ENCODE measurements around the gene RAB32. TPM values are rescaled to one million over a fixed set of nuclear protein-coding genes. Genes with fewer than 3 reads are reported as not detected.
"Not testable (repeated sequence)": the region's sequence is repeated elsewhere in the genome, so short reads cannot be mapped to it uniquely, and the experiment has no call there.

The RAB32 gene
- total and polyA plus RNA-seq, 8 donors, result 3.5 to 19.0 (median 5.2) TPM

DNA sequence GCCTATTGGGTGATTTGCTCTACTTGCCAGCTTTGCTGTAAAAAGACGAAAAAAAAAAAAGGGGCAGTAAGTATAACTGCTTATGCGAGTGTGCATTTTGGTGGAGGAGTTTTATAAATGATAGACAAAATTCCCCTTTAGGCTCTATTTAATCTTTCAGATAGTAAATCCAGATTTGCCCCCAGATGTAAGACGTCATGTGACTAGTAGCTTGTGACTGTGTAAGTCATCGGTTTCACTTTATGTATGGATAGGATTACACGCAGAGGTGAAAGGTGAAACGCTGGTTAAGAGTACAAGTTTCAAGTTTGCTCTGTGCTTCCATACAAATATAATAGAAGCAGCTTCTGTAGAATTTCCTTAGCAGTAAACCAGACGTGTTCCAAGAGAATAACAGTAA is 7.9 kb downstream of the RAB32 start:
- TF ChIP-seq, protein P1, sequence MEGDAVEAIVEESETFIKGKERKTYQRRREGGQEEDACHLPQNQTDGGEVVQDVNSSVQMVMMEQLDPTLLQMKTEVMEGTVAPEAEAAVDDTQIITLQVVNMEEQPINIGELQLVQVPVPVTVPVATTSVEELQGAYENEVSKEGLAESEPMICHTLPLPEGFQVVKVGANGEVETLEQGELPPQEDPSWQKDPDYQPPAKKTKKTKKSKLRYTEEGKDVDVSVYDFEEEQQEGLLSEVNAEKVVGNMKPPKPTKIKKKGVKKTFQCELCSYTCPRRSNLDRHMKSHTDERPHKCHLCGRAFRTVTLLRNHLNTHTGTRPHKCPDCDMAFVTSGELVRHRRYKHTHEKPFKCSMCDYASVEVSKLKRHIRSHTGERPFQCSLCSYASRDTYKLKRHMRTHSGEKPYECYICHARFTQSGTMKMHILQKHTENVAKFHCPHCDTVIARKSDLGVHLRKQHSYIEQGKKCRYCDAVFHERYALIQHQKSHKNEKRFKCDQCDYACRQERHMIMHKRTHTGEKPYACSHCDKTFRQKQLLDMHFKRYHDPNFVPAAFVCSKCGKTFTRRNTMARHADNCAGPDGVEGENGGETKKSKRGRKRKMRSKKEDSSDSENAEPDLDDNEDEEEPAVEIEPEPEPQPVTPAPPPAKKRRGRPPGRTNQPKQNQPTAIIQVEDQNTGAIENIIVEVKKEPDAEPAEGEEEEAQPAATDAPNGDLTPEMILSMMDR (IDR thresholded peaks at IDR 0.05), result no peak
- Histone ChIP-seq H3K27ac (no peak overlapping the region), H3K9me3 (no peaks in the 10 kb centered on the region), H3K4me3 (no peak overlapping the region), H3K4me1 (no peaks in the 10 kb centered on the region), H3K27me3 (no peaks in the 10 kb centered on the region), H3K36me3 (peaks cover 0 to 10% (median 0%) of the 10 kb centered on the region in 3 donors)
- no peak for FAIRE-seq
- DNase-seq, result no peak
- 85 to 87% methylated on average over 7 of the region's 7 CpGs for WGBS, 2 donors
- ATAC-seq, result no peak
- intact Hi-C loops (cut with DNase I), result no loop called here

DNA sequence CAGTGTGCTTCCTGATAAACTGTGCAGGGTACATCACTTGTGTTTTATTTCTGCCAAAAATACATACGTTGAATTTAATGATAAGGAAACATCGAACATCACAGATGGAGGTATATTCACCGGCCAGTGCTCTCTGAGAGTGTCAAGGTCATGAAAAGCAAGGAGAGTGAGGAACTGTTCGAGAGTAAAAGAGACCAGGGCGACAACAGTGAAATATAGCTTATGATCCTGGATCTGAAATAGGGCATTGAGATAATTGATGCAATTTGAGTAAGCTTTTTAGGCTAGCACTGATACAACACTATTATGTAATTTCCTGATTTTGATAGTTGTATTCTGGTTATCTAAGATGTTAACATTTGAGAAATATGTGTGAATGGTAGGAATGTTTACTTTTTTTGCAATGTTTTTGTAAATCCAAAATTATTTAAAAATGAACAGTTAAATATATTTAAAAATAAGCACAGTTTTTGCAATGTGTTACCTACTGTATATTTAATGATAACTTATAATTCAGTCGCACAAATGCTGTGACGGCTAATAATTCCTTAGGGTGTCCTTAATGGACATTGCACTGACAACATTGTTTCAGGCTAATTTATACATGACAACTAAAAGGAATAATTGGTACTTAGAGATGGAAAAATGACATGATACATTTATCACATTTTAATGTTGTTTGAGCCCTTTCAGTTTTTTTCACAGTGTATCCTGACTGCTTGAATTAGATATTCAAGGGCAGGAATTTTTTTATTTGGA is 9.9 kb downstream of the RAB32 start:
- H3K27ac ChIP-seq, result no peak overlapping the region
- H3K9me3 ChIP-seq, result no peaks in the 10 kb centered on the region
- no peak for FAIRE-seq
- peaks cover 0 to 10% (median 0%) of the 10 kb centered on the region in 3 donors for H3K36me3 ChIP-seq
- no peak for ATAC-seq
- no peak overlapping the region for H3K4me3 ChIP-seq
- no peaks in the 10 kb centered on the region for H3K4me1 ChIP-seq
- no peak for DNase-seq
- WGBS, 2 donors, result 82 to 84% methylated on average over 7 of the region's 7 CpGs
- H3K27me3 ChIP-seq, result no peaks in the 10 kb centered on the region
- intact Hi-C loops (cut with DNase I), result no loop called here
- TF ChIP-seq, protein P1 (IDR thresholded peaks at IDR 0.05), result no peak

GRCh38 chr6:146560607-146561006 is 17.0 kb downstream of the RAB32 start:
- Histone ChIP-seq H3K27ac (no peak overlapping the region), H3K27me3 (no peaks in the 10 kb centered on the region), H3K9me3 (no peaks in the 10 kb centered on the region), H3K4me1 (no peaks in the 10 kb centered on the region), H3K4me3 (no peak overlapping the region), H3K36me3 (no peaks in the 10 kb centered on the region)
- TF ChIP-seq, protein P1 (IDR thresholded peaks at IDR 0.05), result no peak
- 82 to 83% methylated on average over 1 of the region's 1 CpG for WGBS, 2 donors
- DNase-seq, result no peak
- intact Hi-C loops (cut with DNase I), result no loop called here
- FAIRE-seq, result no peak
- no peak for ATAC-seq

- H3K4me1 ChIP-seq; ATAC-seq; H3K36me3 ChIP-seq; H3K27ac ChIP-seq; FAIRE-seq; DNase-seq; H3K27me3 ChIP-seq; intact Hi-C loops (cut with DNase I); H3K9me3 ChIP-seq; H3K4me3 ChIP-seq: not testable (repeated sequence)
- 58 to 71% methylated on average over 2 of the region's 2 CpGs for WGBS, 2 donors
These were observed 23.0 kb downstream of the RAB32 start for GRCh38 chr6:146566661-146567060.

DNA sequence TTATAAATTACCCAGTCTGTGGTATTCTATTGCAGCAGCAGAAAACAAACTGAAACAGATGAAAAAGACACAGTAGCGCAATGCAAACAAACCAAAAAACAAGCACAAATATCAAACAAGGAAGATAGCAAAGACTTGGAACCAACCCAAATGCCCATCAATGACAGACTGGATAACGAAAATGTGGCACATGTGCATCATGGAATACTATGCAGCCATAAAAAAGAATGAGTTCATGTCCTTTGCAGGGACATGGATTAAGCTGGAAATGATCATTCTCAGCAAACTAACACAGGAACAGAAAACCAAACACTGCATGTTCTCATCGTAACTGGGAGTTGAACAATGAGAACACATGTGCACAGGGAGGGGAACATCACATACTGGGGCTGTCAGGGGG is 25.0 kb downstream of the RAB32 start:
- 58 to 69% methylated on average over 3 of the region's 3 CpGs for WGBS, 2 donors
- intact Hi-C loops (cut with DNase I), result not testable (repeated sequence)

GRCh38 chr6:146574211-146574610 is 30.6 kb downstream of the RAB32 start:
- Histone ChIP-seq H3K9me3 (no peaks in the 10 kb centered on the region), H3K4me3 (no peak overlapping the region), H3K27me3 (no peaks in the 10 kb centered on the region), H3K36me3 (no peaks in the 10 kb centered on the region), H3K27ac (no peak overlapping the region), H3K4me1 (no peaks in the 10 kb centered on the region)
- ATAC-seq (no peak), FAIRE-seq (no peak), DNase-seq (no peak)
- 85 to 96% methylated on average over 1 of the region's 1 CpG for WGBS, 2 donors
- intact Hi-C loops (cut with DNase I), result no loop called here
- TF ChIP-seq, protein P1 (IDR thresholded peaks at IDR 0.05), result no peak

More for the DNA sequence above, 25.0 kb downstream of the RAB32 start:
- not testable (repeated sequence) for H3K27ac ChIP-seq, FAIRE-seq, DNase-seq, H3K36me3 ChIP-seq, H3K27me3 ChIP-seq, ATAC-seq, H3K4me1 ChIP-seq, H3K9me3 ChIP-seq, H3K4me3 ChIP-seq

All from pancreas (tissue), 10 donors.